Endothelial cell of umbilical vein (primary cell): ENCODE data around the gene GSG1L. TPM values are rescaled to one million over a fixed set of nuclear protein-coding genes. Genes with fewer than 3 reads are reported as not detected.

ENCODE experiments used
- BruUV-seq: library from RNA; stranded (reverse); fragments of 400-500 nt; replicated peaks from 2 replicates; lab custom pipeline; 2021; lab: Mats Ljungman, UMichigan
- CTCF ChIA-PET: fragments of 300-600, 350-600 bp; sonication (Branson Sonifier 250); formaldehyde crosslinking; loops from one replicate; lab custom pipeline; 2021; ENCODE audit warnings: antibody characterized with exemption, inconsistent platforms; lab: Charles Lee
- POLR2A ChIA-PET: fragments of 300-600, 350-600 bp; sonication (Branson Sonifier 250); formaldehyde crosslinking; loops from one replicate; lab custom pipeline; 2021; ENCODE audit warnings: antibody characterized with exemption, inconsistent platforms; lab: Charles Lee
- DNase-seq: peaks from one replicate; pipeline ENCODE4 v3.0.0-alpha.2; 2011; ENCODE audit warnings: low read depth, low spot score
- FAIRE-seq: peaks from 2 replicates; lab custom pipeline; 2011; peaks lifted over from hg19 to GRCh38; lab: Jason Lieb, UNC
- H2AFZ ChIP-seq: 2 replicates; pipeline ENCODE4 v1.6.0; 2012; ENCODE audit warnings: low read depth, low read length, control low read depth, inconsistent platforms
- H3K27ac ChIP-seq: 2 replicates; pipeline ENCODE4 v1.5.1; 2011; ENCODE audit warnings: low read depth, mild to moderate bottlenecking, control low read depth, low read length, moderate library complexity; ENCODE audit not compliant: insufficient read depth
- H3K27me3 ChIP-seq, 2 experiments: 2 replicates each; pipeline versions ENCODE4 v1.6.0 to v1.6.1; 2011; ENCODE audit warnings: low read length in 2 of 2, mixed read lengths in 1 of 2; ENCODE audit not compliant: control insufficient read depth in 2 of 2, insufficient read depth in 2 of 2
- H3K36me3 ChIP-seq, 2 experiments: 2 replicates in 1 of 2; 3 replicates in 1 of 2; pipeline ENCODE4 v1.5.1; 2011; ENCODE audit warnings: low read length in 2 of 2, mild to moderate bottlenecking in 1 of 2, moderate library complexity in 1 of 2; ENCODE audit not compliant: control insufficient read depth in 2 of 2, insufficient read depth in 2 of 2; ENCODE audit errors: extremely low read depth in 1 of 2
- H3K4me1 ChIP-seq: 3 replicates; pipeline ENCODE4 v1.5.1; 2011; ENCODE audit warnings: mild to moderate bottlenecking, low read length; ENCODE audit not compliant: control insufficient read depth, insufficient read depth; ENCODE audit errors: extremely low read depth
- H3K4me2 ChIP-seq: 2 replicates; pipeline ENCODE4 v1.6.1; 2011; ENCODE audit warnings: low read length, control low read depth, mixed read lengths; ENCODE audit not compliant: insufficient read depth
- H3K4me3 ChIP-seq, 3 experiments: fragments of 200-600 bp in 1 of 3; sonication (generic), shearing (Covaris generic) in 1 of 3; replicated peaks in 1 of 3; 2 replicates each; pipeline ENCODE4 v1.5.1; 2011 to 2016; ENCODE audit warnings: control low read depth in 3 of 3, low read length in 3 of 3, mild to moderate bottlenecking in 2 of 3, inconsistent platforms in 1 of 3, low read depth in 1 of 3, moderate library complexity in 1 of 3; ENCODE audit not compliant: insufficient read depth in 1 of 3
- H3K79me2 ChIP-seq: 2 replicates; pipeline ENCODE4 v1.6.0; 2012; ENCODE audit warnings: low read length, inconsistent platforms; ENCODE audit not compliant: control insufficient read depth, insufficient read depth
- H3K9ac ChIP-seq: replicated peaks from 2 replicates; pipeline ENCODE3; 2011; ENCODE audit warnings: low read length, control low read depth; ENCODE audit not compliant: insufficient read depth; ENCODE audit errors: extremely low read depth
- H3K9me1 ChIP-seq: replicated peaks from 3 replicates; pipeline ENCODE4 v1.6.0; 2011; ENCODE audit warnings: mild to moderate bottlenecking, low read length; ENCODE audit not compliant: control insufficient read depth, insufficient read depth; ENCODE audit errors: extremely low read depth
- H3K9me3 ChIP-seq: replicated peaks from 2 replicates; pipeline ENCODE4 v1.5.1; 2012; ENCODE audit warnings: low read length, inconsistent platforms; ENCODE audit not compliant: control insufficient read depth, insufficient read depth
- H4K20me1 ChIP-seq: replicated peaks from 2 replicates; pipeline ENCODE3; 2011; ENCODE audit warnings: mild to moderate bottlenecking, low read length; ENCODE audit not compliant: control insufficient read depth, insufficient read depth; ENCODE audit errors: extremely low read depth
- CTCF ChIP-seq, 2 donors: IDR thresholded peaks; 1 replicate in 1 of 2; 2 replicates in 1 of 2; pipeline ENCODE4 v1.5.1; 2011; ENCODE audit warnings: low read length in 2 of 2, mild to moderate bottlenecking in 2 of 2, moderate library complexity in 2 of 2, control low read depth in 1 of 2, inconsistent platforms in 1 of 2, low read depth in 1 of 2; ENCODE audit not compliant: insufficient read depth in 1 of 2; ENCODE audit errors: extremely low read depth in 1 of 2
- EZH2 ChIP-seq: IDR thresholded peaks from 2 replicates; pipeline ENCODE4 v1.6.1; 2012; ENCODE audit warnings: borderline replicate concordance, low read depth, mild to moderate bottlenecking, moderate library complexity, low read length, inconsistent platforms; ENCODE audit not compliant: severe bottlenecking
- FOS ChIP-seq: IDR thresholded peaks from 2 replicates; pipeline ENCODE4 v1.6.1; 2011; ENCODE audit warnings: mild to moderate bottlenecking, low read length, moderate library complexity, borderline replicate concordance; ENCODE audit not compliant: insufficient read depth
- GATA2 ChIP-seq: IDR thresholded peaks from 2 replicates; pipeline ENCODE4 v1.7.0; 2011; ENCODE audit warnings: low read depth, mild to moderate bottlenecking, moderate library complexity, mixed read lengths, low read length; ENCODE audit not compliant: insufficient read length, insufficient read depth
- JUN ChIP-seq: IDR thresholded peaks from 2 replicates; pipeline ENCODE4 v1.6.1; 2011; ENCODE audit warnings: borderline replicate concordance, low read depth; ENCODE audit not compliant: insufficient read length, insufficient read depth
- MAX ChIP-seq: IDR thresholded peaks from 2 replicates; pipeline ENCODE4 v1.6.1; 2011; ENCODE audit not compliant: insufficient read depth, insufficient read length
- MYC ChIP-seq: IDR thresholded peaks from one replicate; pipeline ENCODE4 v1.6.1; 2011; ENCODE audit warnings: mild to moderate bottlenecking, low read depth, low read length
- POLR2A ChIP-seq: IDR thresholded peaks from 2 replicates; pipeline ENCODE4 v1.6.1; 2012; ENCODE audit warnings: low read depth, mild to moderate bottlenecking, control low read depth, low read length
- POLR2AphosphoS5 ChIP-seq: IDR thresholded peaks from 2 replicates; pipeline ENCODE4 v1.6.1; 2012; ENCODE audit warnings: low read depth, mild to moderate bottlenecking, control low read depth, low read length, moderate library complexity; ENCODE audit not compliant: insufficient read depth
- dilution Hi-C: fragments of 300-500 bp; cut with MboI; formaldehyde crosslinking; loops from one replicate; pipeline ENCODE4 v1.15.0; 2019; ENCODE audit warnings: low sequenced_read_pairs; ENCODE audit not compliant: extremely low pct_ligation_motif_present
- intact Hi-C: fragments of 100-400 bp; cut with micrococcal nuclease; formaldehyde crosslinking; loops from one replicate; pipeline ENCODE4 v1.10.0; 2022
- polyA plus RNA-seq, 4 experiments: library from polyadenylated mRNA; depleted of rRNA in 3 of 4; stranded (reverse) in 3 of 4; unstranded in 1 of 4; fragments of >200 nt; gene quantifications; 2 replicates each; pipeline versions ENCODE4 v1.2.1 to v1.2.3, GENCODE V29; 2011 to 2012; ENCODE audit warnings: missing spikeins in 1 of 4
- total RNA-seq: library from RNA; stranded (reverse); gene quantifications from 2 replicates; pipeline ENCODE4 v1.2.3, GENCODE V29; 2021

GSG1L gene
- total and polyA plus RNA-seq, 2 donors (not counting 3 experiments of a cell fraction or from before 2014, with no cell fraction given), result 0.06 TPM; not detected in 1

GRCh38 chr16:27901956-27902355 is 161.6 kb downstream of the GSG1L start:
- no peaks in the 10 kb centered on the region for H4K20me1 ChIP-seq
- H3K9me1 ChIP-seq, result no peaks in the 10 kb centered on the region
- ChIA-PET CTCF (no interaction called here), POLR2A (no interaction called here)
- no peak overlapping the region for H3K4me3 ChIP-seq
- no peaks in the 10 kb centered on the region for H3K9me3 ChIP-seq
- H3K9ac ChIP-seq, result no peak overlapping the region
- FAIRE-seq (no peak), DNase-seq (no peak)
- H3K36me3 ChIP-seq, result no peaks in the 10 kb centered on the region
- H3K4me1 ChIP-seq, result no peaks in the 10 kb centered on the region
- H2AFZ ChIP-seq, result no peak overlapping the region
- dilution Hi-C loops, result no loop called here
- intact Hi-C loops, result no loop called here
- no peak overlapping the region for H3K4me2 ChIP-seq
- no peak overlapping the region for H3K27ac ChIP-seq
- TF ChIP-seq POLR2AphosphoS5 (no peak), MAX (no peak), FOS (no peak), MYC (no peak), EZH2 (no peak), POLR2A (no peak), CTCF (IDR thresholded peaks at IDR 0.05; ENCODE audit: extremely low read depth in 1 of 2, insufficient read depth in 1 of 2, low read depth in 1 of 2, low read length in 2 of 2) (no peak), JUN (no peak), GATA2 (no peak)
- H3K27me3 ChIP-seq, result no peaks in the 10 kb centered on the region
- BruUV-seq, result no TSS peak
- H3K79me2 ChIP-seq, result no peaks in the 10 kb centered on the region
